H1 (cell line): ENCODE data around the gene HSF5. TPM values are rescaled to one million over a fixed set of nuclear protein-coding genes. Genes with fewer than 3 reads are reported as not detected.

Experiments
- ATF2 ChIP-seq: IDR thresholded peaks from 2 replicates; pipeline ENCODE4 v1.6.1; 2012; ENCODE audit warnings: low read length, inconsistent platforms
- ATF3 ChIP-seq: IDR thresholded peaks from 2 replicates; pipeline ENCODE4 v1.6.1; 2011; ENCODE audit warnings: low read depth, mild to moderate bottlenecking, low read length; ENCODE audit not compliant: insufficient read depth
- BACH1 ChIP-seq: IDR thresholded peaks from 2 replicates; pipeline ENCODE4 v1.6.1; 2012; ENCODE audit warnings: low read length, improper control_type of control experiment
- CHD7 ChIP-seq: fragments of 300-600 bp; sonication (generic); IDR thresholded peaks from 2 replicates; pipeline ENCODE4 v1.7.1; 2012; ENCODE audit warnings: low read length, moderate library complexity, mild to moderate bottlenecking, inconsistent platforms; ENCODE audit not compliant: insufficient replicate concordance
- EP300 ChIP-seq, 2 experiments: IDR thresholded peaks; 1 replicate in 1 of 2; 2 replicates in 1 of 2; pipeline ENCODE4 v1.6.1; 2011 to 2012; ENCODE audit warnings: low read depth in 2 of 2, low read length in 2 of 2, mild to moderate bottlenecking in 2 of 2, borderline replicate concordance in 1 of 2, inconsistent platforms in 1 of 2, moderate library complexity in 1 of 2
- HDAC2 ChIP-seq, 2 experiments: fragments of 300-600 bp in 1 of 2; sonication (generic) in 1 of 2; IDR thresholded peaks; 2 replicates each; pipeline ENCODE4 v1.6.1; 2011 to 2012; ENCODE audit warnings: low read depth in 2 of 2, low read length in 2 of 2, mild to moderate bottlenecking in 2 of 2, moderate library complexity in 2 of 2, borderline replicate concordance in 1 of 2, inconsistent platforms in 1 of 2
- MAX ChIP-seq: IDR thresholded peaks from 2 replicates; pipeline ENCODE4 v1.6.1; 2012; ENCODE audit warnings: inconsistent platforms
- SIRT6 ChIP-seq: IDR thresholded peaks from one replicate; pipeline ENCODE4 v1.7.1; 2012; ENCODE audit warnings: low read length, inconsistent platforms
- SP1 ChIP-seq: IDR thresholded peaks from 2 replicates; pipeline ENCODE4 v1.6.1; 2011; ENCODE audit warnings: low read depth, low read length
- polyA plus RNA-seq, 7 experiments: library from polyadenylated mRNA; depleted of rRNA in 3 of 7; stranded (reverse) in 5 of 7; unstranded in 2 of 7; fragments of >200 nt in 5 of 7; fragments of 200-250 nt in 2 of 7; gene quantifications; 1 replicate in 5 of 7; 2 replicates in 1 of 7; 4 replicates in 1 of 7; pipeline versions ENCODE4 v1.2.1 to v1.2.3, GENCODE V29; 2011 to 2013; ENCODE audit warnings: missing spikeins in 2 of 7, mixed read lengths in 2 of 7
- total RNA-seq: library from RNA; stranded (reverse); fragmentation: NEBNext Ultra II Directional; extraction: Animal tissue kit (Norgen Biotek cat#: 25700); gene quantifications from 2 replicates; pipeline ENCODE4 v1.2.1, GENCODE V29; 2021

HSF5 gene
- total and polyA plus RNA-seq, 2 of the 8 experiments (the other 6 are each of a cell fraction or from before 2014, with no cell fraction given) = not detected

GRCh38 chr17:58370716-58371115 lies 117.5 kb downstream of the HSF5 start (continued):
- TF ChIP-seq CHD7 (no peak), MAX (no peak), SIRT6 (no peak), BACH1 (no peak), ATF3 (no peak), EP300 (IDR thresholded peaks at IDR 0.05; ENCODE audit: borderline replicate concordance in 1 of 2, low read depth in 2 of 2, low read length in 2 of 2) (no peak), HDAC2 (IDR thresholded peaks at IDR 0.05; ENCODE audit: borderline replicate concordance in 1 of 2, low read depth in 2 of 2, low read length in 2 of 2) (no peak), ATF2 (no peak), SP1 (no peak)
